Occipital lobe (tissue), 2 donors: ENCODE results near the gene STIM2. TPM values are rescaled to one million over a fixed set of nuclear protein-coding genes. Genes with fewer than 3 reads are reported as not detected.

Experiments used
- DNase-seq: peaks from one replicate; lab custom pipeline; 2025; lab: John Stamatoyannopoulos, UW
- total RNA-seq: library from RNA; depleted of rRNA; stranded (reverse); fragments of >200 nt; gene quantifications from one replicate; pipeline ENCODE4 v1.2.3, GENCODE V29; 2014

STIM2 gene
- total RNA-seq, 1 donor from 2014 or later = 25.9 TPM

DNA sequence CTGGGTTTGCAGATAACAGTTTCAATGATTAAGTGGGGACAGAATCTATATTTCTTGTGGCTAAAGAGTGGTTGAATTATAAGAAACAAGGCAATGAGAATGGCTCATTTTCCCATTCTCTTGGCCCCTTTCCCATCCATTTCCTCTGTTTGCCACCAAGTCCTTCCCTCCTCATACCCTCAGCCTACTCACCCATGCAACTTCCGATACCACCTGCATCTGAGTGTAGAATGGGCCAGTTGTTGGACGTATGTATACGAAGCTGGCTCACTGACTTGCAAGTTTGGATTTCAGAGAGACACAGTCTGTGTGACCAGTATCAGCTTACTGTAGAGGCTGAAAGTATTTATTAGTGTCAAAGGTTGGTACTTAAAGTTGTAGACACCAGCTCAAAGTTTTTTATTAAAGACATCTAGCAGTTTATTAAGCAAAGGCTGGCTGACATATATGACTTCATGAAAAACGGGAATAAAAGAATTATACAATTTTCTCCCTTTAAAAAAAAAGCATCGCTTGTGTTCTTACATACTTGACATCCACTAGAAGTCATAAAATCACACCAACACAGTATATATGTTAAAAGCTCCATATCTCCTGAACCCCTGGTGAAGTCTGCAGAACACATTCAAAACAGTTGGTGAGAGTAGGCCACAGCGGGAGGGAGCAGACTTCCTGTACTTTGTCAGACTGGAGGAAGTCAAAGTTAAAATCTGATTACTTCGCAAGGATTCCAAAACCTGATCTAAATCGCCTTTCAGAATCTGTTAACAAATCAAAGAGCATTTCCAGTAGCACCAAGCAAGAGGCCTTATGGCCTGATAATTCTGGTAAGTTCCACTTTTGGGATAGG, 22.4 kb upstream of the STIM2 start:
- no peak for DNase-seq

DNA sequence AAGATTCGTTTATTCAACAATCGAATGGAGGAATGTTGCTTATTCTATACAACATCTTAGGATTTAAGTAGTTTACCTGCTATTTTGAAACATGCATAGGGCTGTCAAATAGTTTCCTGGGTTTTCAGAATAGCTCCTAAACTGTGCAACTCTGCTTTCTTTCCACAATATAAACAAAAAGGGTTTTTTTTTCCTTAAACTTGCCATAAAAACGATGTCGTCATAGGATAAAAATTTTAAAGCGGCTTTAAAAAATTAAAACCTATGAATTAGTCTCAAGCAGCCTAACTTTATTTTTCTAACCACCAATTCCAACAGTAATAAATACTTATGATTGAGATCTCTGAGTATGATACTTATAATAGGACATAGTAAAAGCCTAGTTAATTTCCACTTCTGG, 21.6 kb upstream of the STIM2 start:
- no peak for DNase-seq

DNA sequence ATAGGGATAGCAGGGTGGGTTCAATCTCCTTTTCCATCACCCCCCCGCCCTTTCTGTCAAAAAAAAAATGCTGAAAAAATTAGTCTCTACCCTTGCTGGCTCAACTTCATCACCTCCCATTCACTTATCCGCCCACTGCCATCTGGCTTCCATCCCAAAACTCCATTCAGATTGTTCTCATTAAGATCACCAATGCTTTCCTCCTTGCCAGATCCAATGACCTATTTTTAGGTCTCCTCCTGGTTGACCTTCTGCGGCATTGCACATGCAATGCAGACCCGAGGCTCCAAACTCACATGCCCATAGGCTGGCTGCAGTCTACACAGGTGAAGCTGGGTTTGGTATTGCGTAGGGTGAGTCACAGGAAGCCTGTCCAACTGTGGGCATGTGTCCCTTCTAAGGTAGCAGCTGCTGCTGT, 21.1 kb upstream of the STIM2 start:
- no peak for DNase-seq

DNA sequence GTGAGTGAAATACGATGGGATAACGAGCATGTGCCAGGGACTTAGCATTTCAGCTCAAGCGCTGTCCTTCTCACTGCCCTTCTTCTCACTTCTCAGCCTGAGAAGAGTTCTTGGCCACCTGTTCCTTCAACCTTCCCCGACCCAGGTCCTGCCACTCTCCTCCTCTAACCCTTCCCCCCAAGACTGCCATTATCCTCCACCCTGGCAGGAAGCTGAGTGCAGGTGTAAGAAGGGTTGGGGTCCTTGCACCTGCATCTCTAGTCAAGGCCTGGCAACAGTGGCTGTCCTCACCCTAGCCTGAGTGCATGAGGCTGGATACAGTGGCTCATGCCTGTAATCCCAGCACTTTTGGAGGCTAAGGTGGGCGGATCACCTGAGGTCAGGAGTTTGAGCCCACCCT, 19.9 kb upstream of the STIM2 start:
- DNase-seq = no peak

DNA sequence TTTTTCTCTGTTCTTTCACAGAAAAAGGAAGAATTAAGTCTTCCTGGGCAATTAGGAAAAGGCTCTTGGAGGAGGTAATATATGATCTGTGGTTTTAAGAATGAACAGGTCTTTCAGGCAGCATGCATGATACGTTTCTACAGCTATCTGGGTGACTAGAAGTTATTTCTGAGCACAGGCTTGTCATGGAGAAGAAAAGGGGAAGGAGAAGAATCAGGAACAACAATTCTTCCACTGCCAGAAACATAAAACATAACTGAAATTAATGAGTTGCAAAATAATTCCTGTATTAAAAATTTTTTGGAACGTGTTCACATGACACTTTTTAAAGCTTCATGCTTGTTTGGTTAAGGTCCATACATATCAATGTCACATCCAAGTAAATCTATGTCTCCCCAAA, 17.7 kb upstream of the STIM2 start:
- no peak for DNase-seq

DNA sequence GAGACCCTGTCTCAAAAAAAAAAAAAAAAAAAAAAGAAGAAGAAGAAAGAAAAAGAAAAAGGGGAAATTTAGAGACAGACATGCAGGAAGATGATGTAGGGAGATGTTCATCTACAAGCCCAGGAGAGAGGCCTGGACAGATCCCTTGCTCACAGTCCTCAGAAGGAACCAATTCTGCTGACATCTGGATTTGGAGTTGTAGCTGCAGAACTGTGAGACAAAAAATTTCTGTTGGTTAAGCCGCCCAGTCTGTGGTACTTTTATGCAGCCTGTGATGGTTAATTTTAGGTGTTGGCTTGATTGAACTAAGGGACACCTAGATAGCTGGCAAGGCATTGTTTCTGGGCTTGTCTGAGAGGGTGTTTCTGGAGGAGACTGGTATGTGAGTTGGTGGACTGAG, 10.1 kb upstream of the STIM2 start:
- no peak for DNase-seq

DNA sequence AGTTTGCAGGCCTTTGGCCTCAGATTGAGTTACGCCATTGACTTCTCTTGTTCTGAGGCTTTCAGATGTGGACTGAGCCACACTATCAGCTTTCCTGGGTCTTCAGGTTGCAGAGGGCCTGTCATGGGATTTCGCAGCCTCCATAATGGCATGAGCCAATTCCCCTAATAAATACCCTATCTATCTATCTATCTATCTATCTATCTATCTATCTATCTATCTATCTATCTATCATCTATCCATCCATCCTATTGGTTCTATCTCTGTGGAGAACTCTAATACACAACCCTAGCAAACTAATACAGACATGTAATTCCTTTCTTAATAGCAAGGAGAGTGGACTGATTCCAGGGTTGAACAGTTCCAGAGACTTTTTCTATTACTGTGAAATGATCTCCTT, 9.5 kb upstream of the STIM2 start:
- DNase-seq = no peak

DNA sequence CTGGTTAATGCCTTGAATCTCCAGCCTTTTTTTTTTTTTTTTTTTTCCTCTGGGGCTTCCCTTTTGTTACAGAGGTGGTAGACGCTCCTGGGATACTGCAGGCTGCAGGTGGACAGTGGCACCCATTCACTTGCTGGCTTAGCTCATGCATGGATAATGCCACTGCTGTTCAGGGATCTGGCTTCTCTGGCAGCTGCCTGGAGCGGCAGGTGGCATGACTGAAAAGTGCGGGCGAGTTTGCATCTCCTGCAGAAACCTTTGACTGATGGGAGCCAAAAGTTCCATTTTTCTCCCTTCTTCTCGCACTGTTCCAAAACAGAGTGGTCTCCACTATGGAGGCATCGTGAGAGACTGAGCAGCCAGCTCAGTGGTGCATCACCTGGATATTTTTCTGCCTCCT, 5.9 kb upstream of the STIM2 start:
- DNase-seq = no peak

DNA sequence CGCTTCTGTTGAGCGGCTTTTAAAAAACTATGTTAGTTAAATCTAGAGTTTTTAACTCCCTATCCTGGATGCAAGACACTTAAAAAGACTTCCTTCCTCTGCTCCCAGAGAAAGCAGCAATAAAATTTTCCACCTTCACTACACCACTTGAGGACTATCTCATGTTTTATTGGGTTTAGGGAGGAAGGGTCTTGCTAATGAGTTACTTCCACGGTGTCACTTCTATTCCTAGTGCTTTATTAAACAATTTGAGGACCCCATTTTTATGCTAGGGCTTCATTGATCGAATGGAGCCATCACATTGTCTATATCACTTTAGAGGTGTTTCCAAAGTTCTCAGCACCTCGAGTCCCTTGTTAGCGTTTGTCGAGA, 3.7 kb upstream of the STIM2 start:
- no peak for DNase-seq

DNA sequence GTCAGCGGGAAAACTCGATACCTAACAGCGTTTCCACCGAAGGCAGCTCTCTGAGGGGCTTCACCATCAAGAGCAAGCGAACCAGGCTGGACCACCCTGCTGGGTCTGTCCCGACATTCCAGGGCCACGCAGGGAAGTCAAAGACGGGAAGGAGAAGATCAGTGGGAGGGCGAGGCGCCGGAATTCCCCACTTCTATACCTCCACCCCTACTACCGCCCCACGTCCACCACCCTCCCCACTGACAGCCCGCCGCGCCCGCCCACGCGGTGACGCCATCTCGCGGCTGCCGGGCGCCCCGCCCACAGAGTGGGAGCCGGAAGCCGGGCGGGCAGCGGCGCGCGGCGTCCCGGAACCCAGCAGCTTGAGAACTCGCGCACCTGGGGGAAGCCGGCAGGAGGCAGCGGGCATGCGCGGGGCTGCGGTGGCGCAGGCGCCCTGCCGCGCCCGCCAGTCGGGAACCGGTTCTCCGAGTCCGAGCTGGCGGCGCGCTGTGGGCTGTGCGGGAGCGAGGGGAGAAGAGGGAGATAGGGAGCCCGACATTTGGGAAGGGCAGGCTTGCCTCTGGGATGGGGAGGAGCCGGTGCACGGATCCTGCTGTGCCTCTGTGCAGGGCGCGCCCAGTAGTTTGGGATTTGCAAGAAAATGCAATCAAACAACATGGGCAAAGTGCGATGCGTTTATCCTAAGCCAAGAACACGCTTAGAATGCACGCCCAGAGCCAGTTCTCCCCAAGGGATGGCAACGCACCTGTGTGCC, 3.2 kb upstream of the STIM2 start:
- peak; percentile 78 for DNase-seq

DNA sequence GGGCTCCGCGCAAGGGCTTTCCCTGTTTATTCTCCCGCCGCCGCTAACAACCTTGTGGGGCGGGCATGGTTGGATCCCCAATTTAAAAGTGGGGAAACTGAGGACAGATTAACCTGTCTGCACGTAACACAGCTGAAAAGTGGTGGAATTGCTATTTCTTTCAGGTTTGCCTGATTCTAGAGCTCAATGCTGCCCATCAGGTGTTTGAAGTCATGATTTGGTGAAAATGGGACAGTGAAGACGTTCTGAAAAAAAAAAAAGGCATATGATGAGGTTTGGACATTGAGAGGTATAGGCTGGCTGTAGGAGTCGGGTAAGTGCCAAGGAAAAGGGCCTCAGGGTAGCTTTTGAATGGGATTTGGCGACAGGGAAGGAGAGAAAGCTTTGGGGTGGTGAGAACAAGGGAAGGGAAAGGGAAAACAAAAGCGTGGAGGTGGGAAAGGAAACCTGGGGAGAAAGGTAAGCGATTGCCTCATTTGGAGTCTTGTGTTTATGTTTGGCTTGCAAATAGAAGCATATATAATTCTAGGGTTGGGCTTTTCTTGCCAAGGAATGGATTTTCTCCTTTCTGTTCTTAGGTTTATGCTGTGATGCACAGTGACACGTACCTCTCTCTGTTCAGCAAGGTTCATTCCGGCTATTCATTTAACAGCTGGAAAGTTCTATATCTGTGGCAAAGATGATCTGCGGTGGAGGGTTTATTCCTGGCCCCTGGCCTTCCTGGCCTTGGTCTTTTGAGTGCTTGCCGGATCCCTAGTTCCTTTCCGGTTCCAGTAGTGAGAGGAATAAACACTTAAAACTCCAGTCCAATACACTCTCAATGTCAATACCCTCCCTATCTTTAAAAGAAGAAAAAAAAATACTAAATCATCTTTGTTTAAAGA, 2.4 kb upstream of the STIM2 start:
- DNase-seq = no peak

DNA sequence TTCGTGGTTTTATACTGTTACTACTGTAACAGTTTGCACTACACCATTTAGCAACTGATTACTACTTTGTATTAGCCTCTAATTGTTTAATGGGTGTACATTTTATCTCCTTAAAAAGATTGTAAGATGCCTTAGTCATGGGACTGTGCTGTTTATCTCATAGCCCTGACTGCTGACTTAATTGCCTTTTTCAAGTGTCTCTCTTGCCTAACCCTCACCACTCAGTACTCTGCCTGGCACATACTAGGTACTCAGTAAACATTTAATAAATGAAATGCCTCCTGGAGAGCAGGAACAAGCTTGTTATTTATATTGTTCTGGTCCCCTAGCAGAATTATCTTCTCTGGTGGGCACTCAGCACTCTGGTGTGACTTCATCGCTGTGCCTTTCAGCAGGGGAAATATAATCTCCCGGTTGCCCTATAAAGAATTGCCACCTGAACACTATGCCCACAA, 1.7 kb upstream of the STIM2 start:
- DNase-seq = no peak

DNA sequence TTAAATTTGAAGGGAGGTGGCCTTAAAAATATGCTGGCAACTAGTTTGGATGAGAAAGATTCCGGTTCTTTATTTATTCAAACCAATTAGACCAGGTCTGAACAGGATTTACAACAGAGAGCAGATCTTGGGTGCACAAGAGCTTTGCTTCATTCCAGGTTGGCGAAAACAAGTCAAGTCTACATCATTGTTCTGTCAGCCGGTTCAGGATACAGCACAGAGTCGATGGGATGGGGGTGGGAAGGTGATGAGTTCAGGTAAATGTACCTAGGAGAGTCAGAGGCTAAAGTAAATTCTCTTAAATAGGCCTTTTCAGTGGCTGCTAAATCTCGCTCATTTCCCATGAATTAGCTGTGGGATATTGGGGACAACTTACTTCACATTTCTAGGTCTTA, 882 bp upstream of the STIM2 start:
- no peak for DNase-seq

DNA sequence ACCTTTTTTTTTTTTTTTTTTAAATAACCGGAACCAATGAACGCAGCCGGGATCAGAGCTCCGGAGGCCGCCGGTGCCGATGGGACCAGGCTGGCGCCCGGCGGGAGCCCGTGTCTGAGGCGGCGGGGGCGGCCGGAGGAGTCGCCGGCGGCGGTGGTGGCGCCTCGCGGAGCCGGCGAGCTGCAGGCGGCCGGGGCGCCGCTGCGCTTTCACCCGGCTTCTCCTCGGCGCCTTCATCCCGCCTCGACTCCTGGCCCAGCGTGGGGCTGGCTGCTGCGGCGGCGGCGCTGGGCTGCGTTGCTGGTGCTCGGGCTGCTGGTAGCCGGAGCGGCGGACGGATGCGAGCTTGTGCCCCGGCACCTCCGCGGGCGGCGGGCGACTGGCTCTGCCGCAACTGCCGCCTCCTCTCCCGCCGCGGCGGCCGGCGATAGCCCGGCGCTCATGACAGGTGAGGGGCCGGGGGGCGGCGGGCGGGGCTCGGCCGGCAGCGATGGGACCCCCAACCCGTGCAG, 337 bp downstream of the STIM2 start:
- peak; percentile 59 for DNase-seq

DNA sequence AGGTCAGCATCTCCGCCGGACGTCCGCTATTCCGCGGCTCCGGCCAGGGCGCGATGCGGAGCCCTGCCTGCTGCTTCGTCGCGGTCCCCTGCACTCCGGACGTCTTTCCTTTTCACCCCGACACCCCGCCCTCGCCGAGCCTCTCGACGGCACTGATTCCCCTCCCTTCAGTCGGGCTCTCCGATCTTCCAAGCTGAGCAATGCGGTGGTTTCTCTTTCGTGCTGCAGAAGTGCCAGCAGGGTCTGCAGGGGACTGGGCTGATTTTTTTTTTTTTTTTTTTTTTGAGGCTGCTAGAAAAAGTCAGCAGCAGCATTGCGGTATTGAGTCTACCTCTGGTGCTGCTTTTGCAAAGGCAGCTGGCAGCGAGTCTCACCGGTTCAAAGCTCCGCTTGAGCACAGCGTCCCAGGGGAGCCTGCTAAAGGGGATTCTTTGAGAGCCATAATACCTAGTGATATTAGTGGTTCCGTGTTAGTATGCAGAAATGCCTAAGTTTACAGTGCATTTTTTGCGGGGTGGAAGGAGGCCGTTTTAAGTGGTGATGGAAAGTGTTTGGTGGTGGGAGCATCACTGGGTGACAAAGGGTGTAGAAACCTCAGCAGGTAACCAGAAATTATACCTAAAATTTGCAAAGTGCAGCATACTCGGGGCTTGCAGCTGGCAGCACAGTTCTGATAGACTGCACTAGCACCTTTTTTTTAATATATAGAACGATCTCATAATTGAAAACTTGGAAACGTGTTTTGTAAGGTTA, 969 bp downstream of the STIM2 start:
- DNase-seq = peak; percentile 45

DNA sequence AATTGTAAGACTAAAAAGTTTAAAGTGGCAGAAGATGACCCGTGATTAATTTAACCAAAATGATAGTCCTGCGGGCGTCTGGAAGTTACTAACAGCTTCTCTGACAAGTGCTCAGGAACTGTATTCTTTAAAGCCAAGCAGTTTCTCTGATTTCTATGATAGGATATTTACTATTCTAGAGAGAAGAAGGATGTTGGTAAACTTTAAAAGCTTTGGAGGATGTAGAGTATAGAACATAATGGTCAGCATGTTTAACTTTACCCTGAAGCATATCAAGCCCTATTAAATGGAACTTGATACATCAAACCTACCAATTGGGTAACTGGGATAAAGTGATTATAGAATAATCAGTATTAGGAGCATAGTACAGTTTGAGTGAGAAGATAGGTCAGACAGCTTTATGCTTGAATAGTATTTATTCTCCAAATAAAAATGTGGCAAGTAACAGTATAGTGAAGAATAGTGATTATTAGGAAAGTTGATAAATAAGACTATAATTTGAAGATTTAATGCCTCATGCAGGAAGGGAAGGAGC, 1.8 kb downstream of the STIM2 start:
- no peak for DNase-seq

DNA sequence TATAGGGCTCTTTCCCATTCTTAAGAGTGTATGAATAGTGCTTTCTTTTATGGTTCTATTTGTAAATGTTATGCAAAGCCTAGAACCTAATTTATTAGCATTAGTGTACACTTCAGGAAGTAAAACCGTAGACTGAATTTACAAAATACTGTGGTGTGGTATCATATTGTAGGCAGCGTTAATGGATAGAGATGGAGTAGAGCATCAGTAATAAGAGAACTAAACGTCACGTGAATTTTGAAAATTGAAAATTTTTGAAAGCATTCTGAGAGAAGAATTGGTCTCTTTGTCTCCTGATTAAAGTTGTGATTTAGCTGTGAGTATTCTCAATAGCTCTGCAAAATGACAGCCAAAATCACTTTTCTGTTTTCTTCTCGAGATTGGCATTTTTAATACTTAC, 2.9 kb downstream of the STIM2 start:
- no peak for DNase-seq

DNA sequence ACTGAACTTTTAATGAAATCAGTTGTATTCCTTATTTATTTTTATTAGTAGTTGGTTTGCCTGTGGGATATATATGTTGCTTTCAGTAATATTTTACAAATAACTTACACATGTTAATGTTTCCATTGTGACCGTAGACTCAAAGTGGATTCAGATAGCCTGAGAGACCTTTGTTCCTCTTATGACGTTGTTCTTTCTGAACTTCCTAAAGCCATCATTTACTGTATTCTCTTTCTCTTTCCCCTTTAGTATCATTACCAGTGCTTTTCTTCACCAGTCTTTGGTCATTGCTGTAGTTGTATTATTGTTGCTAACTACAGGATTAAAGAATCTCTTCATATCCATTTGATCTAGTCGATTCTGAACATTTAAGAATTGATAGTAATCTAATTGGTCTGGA, 4.3 kb downstream of the STIM2 start:
- no peak for DNase-seq

DNA sequence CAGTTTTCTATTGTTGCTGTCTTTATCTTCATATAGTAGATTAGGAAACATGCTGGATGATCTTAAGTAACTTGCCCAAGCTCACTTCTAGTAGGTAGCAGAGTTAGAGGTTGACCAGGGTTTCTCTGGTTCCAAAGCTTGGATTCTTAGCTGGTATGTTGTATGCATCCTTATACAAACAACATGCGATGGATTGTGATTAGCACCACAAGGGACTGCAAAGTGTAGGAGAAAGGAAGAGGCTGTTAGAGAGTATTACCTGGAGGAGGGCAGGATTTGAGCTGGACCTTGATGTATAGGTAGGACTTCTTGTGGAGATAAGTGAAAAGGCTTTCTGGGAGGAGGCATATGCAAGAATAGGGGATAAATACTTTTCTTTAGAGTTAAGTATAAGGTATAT, 5.6 kb downstream of the STIM2 start:
- DNase-seq = no peak

DNA sequence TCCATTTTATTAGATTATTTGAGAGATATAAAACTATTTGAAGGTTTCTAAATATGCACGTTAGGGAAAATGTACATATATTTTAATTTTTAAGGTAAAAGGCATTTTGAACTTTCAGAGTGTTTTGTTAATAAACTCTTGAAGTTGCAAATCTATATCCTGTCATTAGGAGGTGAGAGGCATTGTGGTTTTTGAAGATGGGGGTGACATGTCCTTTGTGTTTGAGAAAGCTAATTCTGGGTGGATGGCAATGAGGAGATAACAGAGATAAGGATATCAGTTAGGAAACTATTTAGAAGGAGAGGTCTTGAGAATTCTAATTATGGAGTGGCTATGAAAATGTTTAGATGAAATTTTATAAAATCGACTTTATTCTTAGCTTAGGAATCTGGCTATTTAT, 6.1 kb downstream of the STIM2 start:
- DNase-seq = no peak
